ENCODE data around the gene NAAA.
A peak's percentile ranks its signal among the peaks of the same experiment; 100 is the strongest.

The NAAA gene

DNA sequence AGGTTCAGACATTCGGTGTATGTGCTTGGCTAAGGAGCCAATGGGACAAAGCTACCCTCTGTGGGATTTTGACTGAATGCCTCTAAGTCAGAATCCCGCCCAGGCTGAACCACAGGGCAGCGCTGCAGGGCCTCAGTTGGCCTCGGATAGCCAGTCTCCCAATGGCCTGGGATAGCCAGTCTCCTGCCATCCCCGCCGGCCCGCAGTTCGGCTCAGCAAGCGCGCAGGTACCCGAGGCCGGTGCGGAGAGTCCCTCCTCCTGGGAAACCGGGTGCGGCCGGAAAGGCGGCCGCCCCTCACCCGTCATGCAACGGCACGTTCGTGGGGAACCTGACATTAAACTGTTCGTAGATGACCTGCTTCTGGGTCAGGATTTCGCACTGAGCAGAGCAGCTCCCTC lies 54.7 kb downstream of the NAAA start:
- Histone ChIP-seq H3K9me3 (ENCODE audit: control insufficient read depth, low read length) (no peaks in the 10 kb centered on the region), H2AK5ac (ENCODE audit: low read length, severe bottlenecking) (no peak overlapping the region), H3K27ac (ENCODE audit: low read length, poor library complexity, severe bottlenecking) (no peak overlapping the region), H2BK5ac (ENCODE audit: low read depth, low read length, poor library complexity, severe bottlenecking) (no peak overlapping the region), H2AFZ (ENCODE audit: low read depth, low read length) (no peak overlapping the region), H4K8ac (ENCODE audit: low read length) (no peak overlapping the region), H4K91ac (ENCODE audit: low read length) (no peak overlapping the region), H3K18ac (ENCODE audit: low read depth in 1 of 2, low read length in 2 of 2) (no peak overlapping the region), H3K14ac (ENCODE audit: low read length in 2 of 2) (no peak overlapping the region), H3K9ac (ENCODE audit: low read length) (no peak overlapping the region), H2BK15ac (ENCODE audit: low read depth, poor library complexity, severe bottlenecking) (no peak overlapping the region), H2BK120ac (ENCODE audit: low read depth, low read length) (no peak overlapping the region), H3K79me1 (replicated peaks; ENCODE audit: low read length, poor library complexity, severe bottlenecking) (no peaks in the 10 kb centered on the region), H3K23ac (ENCODE audit: low read length in 2 of 2) (no peak overlapping the region), H3K4ac (ENCODE audit: low read depth in 1 of 2, low read length in 2 of 2) (no peak overlapping the region), H3K27me3 (ENCODE audit: control insufficient read depth in 1 of 2, insufficient read depth in 1 of 2, low read length in 2 of 2) (peaks cover 0 to 10% of the 10 kb centered on the region in 2 experiments), H3K4me2 (ENCODE audit: low read length, poor library complexity, severe bottlenecking) (no peak overlapping the region), H3K4me3 (ENCODE audit: insufficient read depth in 1 of 2, low read depth in 1 of 2, low read length in 2 of 2) (no peak overlapping the region), H3K36me3 (ENCODE audit: control insufficient read depth in 1 of 2, insufficient read depth in 2 of 2, low read depth in 1 of 2, low read length in 2 of 2) (no peaks in the 10 kb centered on the region), H3K4me1 (ENCODE audit: control insufficient read depth, insufficient read depth, low read depth, low read length) (no peaks in the 10 kb centered on the region), H2BK12ac (ENCODE audit: low read length in 2 of 2) (no peak overlapping the region)
- no peak for DNase-seq
- WGBS = 95% methylated on average over 24 of the region's 24 CpGs

GRCh38 chr4:75881476-75881875 lies 59.3 kb downstream of the NAAA start:
- H2BK12ac ChIP-seq (ENCODE audit: low read length in 2 of 2) = no peak overlapping the region
- H3K27ac ChIP-seq (ENCODE audit: low read length, poor library complexity, severe bottlenecking) = no peak overlapping the region
- H2BK120ac ChIP-seq (ENCODE audit: low read depth, low read length) = no peak overlapping the region
- no peak overlapping the region for H3K4me2 ChIP-seq (ENCODE audit: low read length, poor library complexity, severe bottlenecking)
- no peak overlapping the region for H4K91ac ChIP-seq (ENCODE audit: low read length)
- H2BK15ac ChIP-seq (ENCODE audit: low read depth, poor library complexity, severe bottlenecking) = no peak overlapping the region
- H2BK5ac ChIP-seq (ENCODE audit: low read depth, low read length, poor library complexity, severe bottlenecking) = no peak overlapping the region
- no peaks in the 10 kb centered on the region for H3K4me1 ChIP-seq (ENCODE audit: control insufficient read depth, insufficient read depth, low read depth, low read length)
- WGBS = 75% methylated on average over 1 of the region's 3 CpGs
- no peak overlapping the region for H3K4ac ChIP-seq (ENCODE audit: low read depth in 1 of 2, low read length in 2 of 2)
- no peak overlapping the region for H3K18ac ChIP-seq (ENCODE audit: low read depth in 1 of 2, low read length in 2 of 2)
- H2AFZ ChIP-seq (ENCODE audit: low read depth, low read length) = no peak overlapping the region
- no peak overlapping the region for H3K23ac ChIP-seq (ENCODE audit: low read length in 2 of 2)
- H4K8ac ChIP-seq (ENCODE audit: low read length) = no peak overlapping the region
- no peaks in the 10 kb centered on the region for H3K79me1 ChIP-seq (replicated peaks; ENCODE audit: low read length, poor library complexity, severe bottlenecking)
- H3K27me3 ChIP-seq (ENCODE audit: control insufficient read depth in 1 of 2, insufficient read depth in 1 of 2, low read length in 2 of 2) = peaks cover 9 to 10% of the 10 kb centered on the region in 2 experiments
- DNase-seq = no peak
- H3K9me3 ChIP-seq (ENCODE audit: control insufficient read depth, low read length) = no peaks in the 10 kb centered on the region
- no peak overlapping the region for H2AK5ac ChIP-seq (ENCODE audit: low read length, severe bottlenecking)
- H3K36me3 ChIP-seq (ENCODE audit: control insufficient read depth in 1 of 2, insufficient read depth in 2 of 2, low read depth in 1 of 2, low read length in 2 of 2) = no peaks in the 10 kb centered on the region
- no peak overlapping the region for H3K14ac ChIP-seq (ENCODE audit: low read length in 2 of 2)
- no peak overlapping the region for H3K4me3 ChIP-seq (ENCODE audit: insufficient read depth in 1 of 2, low read depth in 1 of 2, low read length in 2 of 2)
- no peak overlapping the region for H3K9ac ChIP-seq (ENCODE audit: low read length)

DNA sequence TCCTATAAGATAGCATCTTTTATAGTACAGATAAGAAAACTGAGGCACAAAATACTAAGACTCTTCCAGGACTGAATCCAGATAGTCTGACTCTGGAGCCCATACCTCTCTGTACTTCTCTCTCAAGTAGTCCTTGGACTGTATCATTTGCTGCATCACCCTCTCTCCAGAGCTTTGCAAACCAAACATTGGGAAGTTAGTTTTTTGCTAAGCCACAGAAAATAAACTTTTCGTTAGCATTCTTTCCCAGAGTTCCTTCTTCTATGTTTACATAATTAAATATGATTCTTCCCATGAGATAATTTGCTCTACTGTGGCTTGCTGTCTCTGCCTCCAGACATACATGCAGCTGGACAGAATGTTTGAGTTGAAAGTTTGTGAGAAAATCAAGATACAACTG lies 60.5 kb downstream of the NAAA start:
- Histone ChIP-seq H4K8ac (ENCODE audit: low read length) (no peak overlapping the region), H2BK15ac (ENCODE audit: low read depth, poor library complexity, severe bottlenecking) (no peak overlapping the region)
- WGBS = no CpG with 5 or more reads among the region's 1 CpG

DNA sequence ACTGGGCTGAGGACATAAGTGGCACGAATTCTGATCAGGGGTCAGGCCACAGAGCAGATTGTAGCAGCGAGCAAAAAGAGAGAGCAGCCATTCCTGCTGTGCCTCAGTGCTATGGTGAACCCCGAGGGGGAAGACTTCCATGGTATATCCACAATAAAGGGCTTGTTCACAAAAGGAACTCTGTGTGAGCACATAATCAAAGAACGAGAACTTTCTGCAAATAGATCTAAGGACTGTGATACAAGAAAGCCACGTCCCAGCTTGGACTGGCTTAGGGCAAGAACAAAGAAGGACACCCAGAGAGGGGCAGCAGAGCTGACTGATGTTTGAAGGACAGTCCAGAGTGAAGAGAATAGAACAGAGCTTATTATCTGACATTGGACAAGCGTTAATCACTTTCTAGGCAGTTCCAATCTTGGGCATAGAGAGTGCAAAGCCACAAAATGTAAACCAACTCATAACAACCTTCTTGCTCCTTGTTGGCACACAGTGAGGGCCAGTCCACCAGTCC lies 62.5 kb downstream of the NAAA start:
- H3K9me3 ChIP-seq (ENCODE audit: control insufficient read depth, low read length) = no peaks in the 10 kb centered on the region
- H2BK120ac ChIP-seq (ENCODE audit: low read depth, low read length) = no peak overlapping the region
- no peak overlapping the region for H4K8ac ChIP-seq (ENCODE audit: low read length)
- no peaks in the 10 kb centered on the region for H3K36me3 ChIP-seq (ENCODE audit: control insufficient read depth in 1 of 2, insufficient read depth in 2 of 2, low read depth in 1 of 2, low read length in 2 of 2)
- no peaks in the 10 kb centered on the region for H3K4me1 ChIP-seq (ENCODE audit: control insufficient read depth, insufficient read depth, low read depth, low read length)
- no peak overlapping the region for H3K23ac ChIP-seq (ENCODE audit: low read length in 2 of 2)
- no peak overlapping the region for H2AFZ ChIP-seq (ENCODE audit: low read depth, low read length)
- H3K79me1 ChIP-seq (replicated peaks; ENCODE audit: low read length, poor library complexity, severe bottlenecking) = no peaks in the 10 kb centered on the region
- peaks cover 9 to 11% of the 10 kb centered on the region in 2 experiments for H3K27me3 ChIP-seq (ENCODE audit: control insufficient read depth in 1 of 2, insufficient read depth in 1 of 2, low read length in 2 of 2)
- no peak overlapping the region for H3K27ac ChIP-seq (ENCODE audit: low read length, poor library complexity, severe bottlenecking)
- no peak overlapping the region for H3K4me3 ChIP-seq (ENCODE audit: insufficient read depth in 1 of 2, low read depth in 1 of 2, low read length in 2 of 2)
- H3K9ac ChIP-seq (ENCODE audit: low read length) = no peak overlapping the region
- no peak overlapping the region for H3K18ac ChIP-seq (ENCODE audit: low read depth in 1 of 2, low read length in 2 of 2)
- no peak overlapping the region for H2BK5ac ChIP-seq (ENCODE audit: low read depth, low read length, poor library complexity, severe bottlenecking)
- H4K91ac ChIP-seq (ENCODE audit: low read length) = no peak overlapping the region
- H2AK5ac ChIP-seq (ENCODE audit: low read length, severe bottlenecking) = no peak overlapping the region
- H3K4me2 ChIP-seq (ENCODE audit: low read length, poor library complexity, severe bottlenecking) = no peak overlapping the region
- H2BK12ac ChIP-seq (ENCODE audit: low read length in 2 of 2) = no peak overlapping the region
- DNase-seq = no peak
- H3K14ac ChIP-seq (ENCODE audit: low read length in 2 of 2) = no peak overlapping the region
- no peak overlapping the region for H3K4ac ChIP-seq (ENCODE audit: low read depth in 1 of 2, low read length in 2 of 2)
- WGBS = 56% methylated on average over 6 of the region's 6 CpGs
- H2BK15ac ChIP-seq (ENCODE audit: low read depth, poor library complexity, severe bottlenecking) = no peak overlapping the region

More for the DNA sequence above, 60.5 kb downstream of the NAAA start:
- Histone ChIP-seq H2BK12ac (ENCODE audit: low read length in 2 of 2) (no peak overlapping the region), H3K4me1 (ENCODE audit: control insufficient read depth, insufficient read depth, low read depth, low read length) (no peaks in the 10 kb centered on the region), H3K36me3 (ENCODE audit: control insufficient read depth in 1 of 2, insufficient read depth in 2 of 2, low read depth in 1 of 2, low read length in 2 of 2) (no peaks in the 10 kb centered on the region), H4K91ac (ENCODE audit: low read length) (no peak overlapping the region), H3K4me3 (ENCODE audit: insufficient read depth in 1 of 2, low read depth in 1 of 2, low read length in 2 of 2) (no peak overlapping the region), H3K18ac (ENCODE audit: low read depth in 1 of 2, low read length in 2 of 2) (no peak overlapping the region), H3K23ac (ENCODE audit: low read length in 2 of 2) (no peak overlapping the region), H2BK120ac (ENCODE audit: low read depth, low read length) (no peak overlapping the region), H2BK5ac (ENCODE audit: low read depth, low read length, poor library complexity, severe bottlenecking) (no peak overlapping the region), H3K9me3 (ENCODE audit: control insufficient read depth, low read length) (no peaks in the 10 kb centered on the region), H3K79me1 (replicated peaks; ENCODE audit: low read length, poor library complexity, severe bottlenecking) (no peaks in the 10 kb centered on the region), H3K27me3 (ENCODE audit: control insufficient read depth in 1 of 2, insufficient read depth in 1 of 2, low read length in 2 of 2) (peaks cover 9 to 11% of the 10 kb centered on the region in 2 experiments), H3K4ac (ENCODE audit: low read depth in 1 of 2, low read length in 2 of 2) (no peak overlapping the region), H3K27ac (ENCODE audit: low read length, poor library complexity, severe bottlenecking) (no peak overlapping the region), H3K4me2 (ENCODE audit: low read length, poor library complexity, severe bottlenecking) (no peak overlapping the region), H2AFZ (ENCODE audit: low read depth, low read length) (no peak overlapping the region), H3K14ac (ENCODE audit: low read length in 2 of 2) (no peak overlapping the region), H3K9ac (ENCODE audit: low read length) (no peak overlapping the region), H2AK5ac (ENCODE audit: low read length, severe bottlenecking) (no peak overlapping the region)
- DNase-seq = peak; percentile 24
